ENCODE results near the gene ZBTB22.
"Not testable (repeated sequence)": the region's sequence is repeated elsewhere in the genome, so short reads cannot be mapped to it uniquely, and the experiment has no call there.

Gene ZBTB22

GRCh38 chr6:33317669-33318425 lies at the start of gene ZBTB22:
TSS of gene ZBTB22 (minus strand) at chr6:33317744. CDS start at chr6:33316916, 828 bp downstream.
- peak; percentile 88 to 93 (median 90) for DNase-seq (ENCODE audit: low read depth in 3 of 3)

- no peak for DNase-seq (ENCODE audit: low read depth in 3 of 3)
These were observed 49.6 kb upstream of the ZBTB22 start for GRCh38 chr6:33367009-33367714.

GRCh38 chr6:33365206-33365971 lies 47.8 kb upstream of the ZBTB22 start:
- DNase-seq (ENCODE audit: low read depth in 3 of 3) = not testable (repeated sequence)

- not testable (repeated sequence) for DNase-seq (ENCODE audit: low read depth in 3 of 3)
These were observed 47.1 kb upstream of the ZBTB22 start for GRCh38 chr6:33364475-33365205.

- not testable (repeated sequence) for DNase-seq (ENCODE audit: low read depth in 3 of 3)
These were observed 45.9 kb upstream of the ZBTB22 start for GRCh38 chr6:33363486-33363885.

GRCh38 chr6:33359331-33359730 lies 41.8 kb upstream of the ZBTB22 start:
- no peak for DNase-seq (ENCODE audit: low read depth in 3 of 3)

GRCh38 chr6:33357160-33357871 lies 39.8 kb upstream of the ZBTB22 start:
- DNase-seq (ENCODE audit: low read depth in 3 of 3) = not testable (repeated sequence)

GRCh38 chr6:33356295-33356694 lies 38.8 kb upstream of the ZBTB22 start:
- DNase-seq (ENCODE audit: low read depth in 3 of 3) = no peak

GRCh38 chr6:33355860-33356259 lies 38.3 kb upstream of the ZBTB22 start:
- not testable (repeated sequence) for DNase-seq (ENCODE audit: low read depth in 3 of 3)

- no peak for DNase-seq (ENCODE audit: low read depth in 3 of 3)
These were observed 30.3 kb upstream of the ZBTB22 start for GRCh38 chr6:33347816-33348215.

- DNase-seq (ENCODE audit: low read depth in 3 of 3) = not testable (repeated sequence)
These were observed 29.4 kb upstream of the ZBTB22 start for GRCh38 chr6:33346972-33347371.

GRCh38 chr6:33344701-33345697 lies 27.5 kb upstream of the ZBTB22 start:
- DNase-seq (ENCODE audit: low read depth in 3 of 3) = peak in 2 of 3 experiments; percentile 34 to 54

GRCh38 chr6:33343953-33344611 lies 26.5 kb upstream of the ZBTB22 start:
- DNase-seq (ENCODE audit: low read depth in 3 of 3) = peak in 1 of 3 experiments; percentile 42

- not testable (repeated sequence) for DNase-seq (ENCODE audit: low read depth in 3 of 3)
These were observed 26.0 kb upstream of the ZBTB22 start for GRCh38 chr6:33343606-33343952.

GRCh38 chr6:33339193-33339592 lies 21.6 kb upstream of the ZBTB22 start:
- DNase-seq (ENCODE audit: low read depth in 3 of 3) = no peak

GRCh38 chr6:33336495-33336894 lies 19.0 kb upstream of the ZBTB22 start:
- no peak for DNase-seq (ENCODE audit: low read depth in 3 of 3)

GRCh38 chr6:33335916-33336315 lies 18.4 kb upstream of the ZBTB22 start:
- no peak for DNase-seq (ENCODE audit: low read depth in 3 of 3)

GRCh38 chr6:33333666-33334065 lies 16.1 kb upstream of the ZBTB22 start:
- no peak for DNase-seq (ENCODE audit: low read depth in 3 of 3)

GRCh38 chr6:33330736-33331135 lies 13.2 kb upstream of the ZBTB22 start:
- no peak for DNase-seq (ENCODE audit: low read depth in 3 of 3)
